ENCODE data around the gene HOXD9.

DNA sequence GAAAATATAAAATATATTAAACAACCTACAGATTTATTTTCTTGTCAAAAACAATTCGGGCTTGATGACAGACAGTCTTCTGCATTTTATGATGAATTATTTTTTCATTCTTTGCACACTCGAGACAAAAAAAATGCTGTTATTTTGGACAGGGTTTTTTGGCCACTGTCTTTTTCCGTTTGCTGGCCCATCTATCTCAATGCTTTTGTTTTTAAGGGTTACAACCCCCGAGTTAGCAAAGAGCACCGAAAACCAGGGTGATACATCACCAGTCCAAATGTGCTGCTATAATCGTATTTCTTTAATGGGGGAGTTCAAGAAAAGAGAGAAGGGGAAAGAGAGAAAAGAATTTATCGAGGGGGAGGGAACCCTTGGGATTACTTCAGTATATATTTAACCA lies 46.5 kb upstream of the HOXD9 start:
- TF ChIP-seq POLR2AphosphoS5 (IDR thresholded peaks at IDR 0.05; ENCODE audit: insufficient read depth, low read depth, low read length) (no peak), JUN (IDR thresholded peaks at IDR 0.05; ENCODE audit: borderline replicate concordance, insufficient read depth, insufficient read length, low read depth) (no peak), FOS (IDR thresholded peaks at IDR 0.05; ENCODE audit: borderline replicate concordance, insufficient read depth, low read length) (no peak), MYC (IDR thresholded peaks at IDR 0.05; ENCODE audit: low read depth, low read length) (no peak)
- TF ChIP-seq, protein P1, sequence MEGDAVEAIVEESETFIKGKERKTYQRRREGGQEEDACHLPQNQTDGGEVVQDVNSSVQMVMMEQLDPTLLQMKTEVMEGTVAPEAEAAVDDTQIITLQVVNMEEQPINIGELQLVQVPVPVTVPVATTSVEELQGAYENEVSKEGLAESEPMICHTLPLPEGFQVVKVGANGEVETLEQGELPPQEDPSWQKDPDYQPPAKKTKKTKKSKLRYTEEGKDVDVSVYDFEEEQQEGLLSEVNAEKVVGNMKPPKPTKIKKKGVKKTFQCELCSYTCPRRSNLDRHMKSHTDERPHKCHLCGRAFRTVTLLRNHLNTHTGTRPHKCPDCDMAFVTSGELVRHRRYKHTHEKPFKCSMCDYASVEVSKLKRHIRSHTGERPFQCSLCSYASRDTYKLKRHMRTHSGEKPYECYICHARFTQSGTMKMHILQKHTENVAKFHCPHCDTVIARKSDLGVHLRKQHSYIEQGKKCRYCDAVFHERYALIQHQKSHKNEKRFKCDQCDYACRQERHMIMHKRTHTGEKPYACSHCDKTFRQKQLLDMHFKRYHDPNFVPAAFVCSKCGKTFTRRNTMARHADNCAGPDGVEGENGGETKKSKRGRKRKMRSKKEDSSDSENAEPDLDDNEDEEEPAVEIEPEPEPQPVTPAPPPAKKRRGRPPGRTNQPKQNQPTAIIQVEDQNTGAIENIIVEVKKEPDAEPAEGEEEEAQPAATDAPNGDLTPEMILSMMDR (IDR thresholded peaks at IDR 0.05; ENCODE audit: extremely low read depth in 1 of 2, insufficient read depth in 1 of 2, low read depth in 1 of 2, low read length in 2 of 2) = no peak
- TF ChIP-seq, protein P2, sequence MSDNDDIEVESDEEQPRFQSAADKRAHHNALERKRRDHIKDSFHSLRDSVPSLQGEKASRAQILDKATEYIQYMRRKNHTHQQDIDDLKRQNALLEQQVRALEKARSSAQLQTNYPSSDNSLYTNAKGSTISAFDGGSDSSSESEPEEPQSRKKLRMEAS (IDR thresholded peaks at IDR 0.05; ENCODE audit: insufficient read depth, insufficient read length) = no peak

Data from endothelial cell of umbilical vein (primary cell).